NCI-H1048 (cell line): ENCODE measurements around the gene GTPBP3.
"Not testable (repeated sequence)": the region's sequence is repeated elsewhere in the genome, so short reads cannot be mapped to it uniquely, and the experiment has no call there.

ENCODE experiments used
- DNase-seq: peaks from one replicate; lab custom pipeline; 2025; lab: John Stamatoyannopoulos, UW

Gene GTPBP3

DNA sequence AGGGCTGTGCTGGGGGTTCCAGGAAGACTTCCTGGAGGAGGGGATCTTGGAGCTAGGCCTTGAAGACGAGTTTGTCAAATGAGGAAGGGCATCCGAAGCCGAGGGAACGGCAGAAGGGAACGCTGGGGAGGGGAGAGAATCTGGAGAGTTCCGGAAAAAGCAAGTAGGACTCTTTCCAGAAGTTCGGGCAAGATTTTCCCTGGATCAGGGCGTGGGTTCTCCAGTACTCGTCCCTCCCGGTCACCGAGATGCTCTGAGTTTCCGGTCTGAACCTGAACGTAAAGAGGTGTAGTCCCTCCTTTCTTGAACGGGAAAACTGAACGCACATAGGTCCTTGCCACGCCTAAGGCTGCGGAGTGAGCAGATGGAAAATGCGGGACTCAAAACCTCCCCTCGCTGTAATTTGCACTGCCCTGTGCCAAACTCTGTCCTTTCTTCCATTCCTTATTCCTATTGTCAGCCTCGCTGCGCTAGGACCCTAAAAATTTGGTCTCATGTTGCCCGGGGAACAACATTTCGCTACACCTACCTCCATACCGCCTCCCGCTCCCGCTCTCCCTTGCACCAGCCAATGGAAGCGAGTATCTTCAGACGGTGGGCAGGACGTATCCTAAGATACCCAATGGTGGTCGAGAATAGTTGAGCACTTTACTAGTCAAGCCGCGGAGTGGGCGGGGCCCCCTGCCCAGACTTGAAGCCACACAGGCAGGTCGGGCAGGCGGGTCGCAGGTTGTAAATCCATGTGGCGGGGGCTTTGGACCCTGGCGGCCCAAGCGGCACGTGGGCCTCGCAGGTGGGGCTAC is at the start of gene GTPBP3:
TSS of gene GTPBP3 (plus strand) at position 682 of the 803 bp plus-strand sequence. CDS start at position 741, 59 bp downstream.
- DNase-seq: peak; percentile 98

GRCh38 chr19:17289489-17289888 is 47.9 kb upstream of the GTPBP3 start:
- DNase-seq: no peak

DNA sequence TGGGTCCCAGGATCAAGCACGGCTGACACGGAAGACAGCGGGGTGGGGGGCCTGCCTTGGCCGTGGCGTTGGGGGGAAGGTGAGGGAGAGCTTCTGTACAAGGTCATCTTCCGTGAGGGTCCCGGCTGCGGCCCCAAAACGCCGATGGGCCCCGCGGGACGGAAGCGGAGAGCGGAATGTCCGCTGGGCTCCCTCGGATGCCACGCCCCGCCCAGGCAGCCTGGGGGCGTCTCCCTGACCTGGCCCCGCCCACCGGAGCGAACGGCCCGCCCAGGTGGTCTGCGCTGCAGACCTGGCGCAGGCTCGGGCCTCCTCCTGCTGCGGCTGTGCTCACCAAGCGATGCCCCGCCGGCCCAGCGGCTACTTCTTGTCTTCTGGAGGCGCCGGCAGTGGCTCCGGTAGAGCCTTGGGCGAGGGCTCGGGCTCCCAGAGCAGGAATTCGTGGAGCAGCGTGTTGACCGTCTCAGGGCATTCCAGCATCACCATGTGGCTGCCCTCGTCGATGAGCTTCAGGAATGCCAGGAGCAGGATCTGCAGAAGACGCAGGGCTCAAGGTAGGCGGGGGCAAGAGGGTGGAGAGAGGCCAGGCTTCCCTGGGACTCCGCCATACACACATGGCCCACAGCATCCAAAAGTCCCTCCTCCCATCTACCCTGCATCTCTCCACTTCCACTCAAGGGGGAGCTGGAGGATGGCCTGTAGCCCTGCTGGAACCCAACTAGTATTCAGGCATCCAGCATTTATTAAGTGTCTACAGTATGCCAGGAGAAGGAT is 44.9 kb upstream of the GTPBP3 start:
- no peak for DNase-seq

DNA sequence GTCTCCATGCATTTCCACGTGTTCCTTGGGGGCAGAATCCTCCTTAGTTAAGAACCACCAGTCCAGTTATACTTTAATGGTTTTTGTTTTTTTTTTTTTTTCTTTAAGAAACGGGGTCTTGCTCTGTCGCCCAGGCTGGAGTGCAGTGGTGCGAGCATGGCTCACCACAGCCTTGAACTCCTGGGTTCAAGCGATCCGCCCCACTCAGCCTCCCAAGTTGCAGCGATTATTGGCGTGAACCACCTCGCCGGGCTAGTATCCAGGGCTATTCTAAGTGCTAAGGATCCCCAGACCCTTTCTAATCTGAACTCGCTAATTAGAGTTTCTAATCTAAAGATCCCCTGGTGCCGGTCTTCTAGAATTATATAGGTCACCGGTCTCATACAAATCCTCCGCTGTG is 43.7 kb upstream of the GTPBP3 start:
- no peak for DNase-seq

DNA sequence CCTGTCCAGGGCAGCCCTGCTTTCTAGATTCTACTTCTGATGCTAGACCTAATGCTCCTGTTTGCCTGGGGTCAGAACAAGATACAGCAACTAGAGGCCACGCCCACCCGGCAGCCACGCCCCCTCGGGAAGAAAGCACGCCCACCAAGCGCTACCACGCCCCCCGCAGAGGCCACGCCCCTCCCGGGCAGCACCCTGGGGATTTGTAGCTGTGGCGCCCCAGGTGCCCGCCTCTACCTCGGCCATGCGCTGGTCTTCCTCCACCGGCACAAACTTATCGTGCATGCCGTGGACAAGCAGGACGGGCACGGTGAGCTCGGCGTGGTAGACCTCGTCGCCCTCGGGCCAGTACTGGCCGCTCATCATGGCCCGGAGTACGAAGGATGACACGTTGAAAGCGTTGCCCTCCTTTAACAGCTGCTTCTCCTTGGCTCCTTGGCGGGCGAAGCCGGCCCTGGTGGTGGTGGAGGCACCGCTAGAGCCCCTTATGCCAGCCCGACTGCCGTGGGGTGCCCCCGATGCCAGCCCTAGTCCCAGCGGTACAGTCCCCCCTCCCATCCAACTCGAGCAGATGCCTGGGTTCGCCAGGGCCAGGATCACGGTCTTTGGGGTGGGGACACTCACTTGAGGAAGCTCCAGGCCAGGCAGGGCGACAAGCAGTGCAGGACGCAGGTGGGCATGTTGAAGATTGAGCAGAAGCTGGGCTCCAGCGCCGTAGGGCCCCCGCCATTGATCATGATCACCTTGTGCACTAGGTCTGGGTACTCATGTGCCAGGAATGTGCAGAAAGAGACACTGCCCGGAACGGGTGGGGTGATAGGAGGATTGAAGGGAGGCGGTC is 43.1 kb upstream of the GTPBP3 start:
- peak; percentile 22 for DNase-seq

DNA sequence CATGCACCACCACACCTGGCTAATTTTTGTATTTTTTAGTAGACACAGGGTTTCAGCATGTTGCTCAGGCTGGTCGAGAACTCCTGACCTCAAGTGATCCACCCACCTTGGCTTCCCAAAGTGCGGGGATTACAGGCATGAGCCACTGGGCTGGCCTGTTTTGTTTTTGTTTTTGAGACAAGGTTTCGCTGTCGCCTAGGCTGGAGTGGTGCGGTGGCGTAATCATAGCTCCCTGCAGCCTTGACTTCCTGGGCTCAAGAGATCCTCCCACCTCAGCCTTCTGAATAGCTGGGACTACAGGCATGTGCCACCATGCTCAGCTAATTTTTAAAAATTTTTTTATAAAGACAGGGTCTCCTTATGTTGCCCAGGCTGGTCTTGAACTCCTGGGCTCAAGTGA is 41.8 kb upstream of the GTPBP3 start:
- not testable (repeated sequence) for DNase-seq

DNA sequence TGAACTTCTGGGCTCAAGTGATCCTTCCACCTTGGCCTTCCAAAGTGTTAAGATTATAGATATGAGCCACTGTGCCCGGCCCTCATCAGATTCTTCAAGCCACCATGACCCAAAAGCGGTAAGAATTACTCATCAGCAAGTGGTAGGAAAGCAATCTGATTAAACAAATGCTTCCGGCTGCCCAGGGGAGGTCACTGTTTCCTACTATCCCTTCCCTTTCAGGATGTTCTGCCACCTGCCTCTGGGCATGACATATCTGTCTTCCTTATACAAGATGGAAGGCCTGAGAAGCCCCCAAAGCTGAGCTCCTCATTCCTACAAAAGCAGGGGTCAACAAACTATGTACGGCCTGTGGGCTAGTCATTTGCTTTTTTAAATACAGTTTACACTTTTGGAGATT is 41.1 kb upstream of the GTPBP3 start:
- no peak for DNase-seq

- no peak for DNase-seq
Observed at GRCh38 chr19:17296976-17297375, 40.4 kb upstream of the GTPBP3 start.

- no peak for DNase-seq
Observed at GRCh38 chr19:17300992-17301619, 36.2 kb upstream of the GTPBP3 start.

DNA sequence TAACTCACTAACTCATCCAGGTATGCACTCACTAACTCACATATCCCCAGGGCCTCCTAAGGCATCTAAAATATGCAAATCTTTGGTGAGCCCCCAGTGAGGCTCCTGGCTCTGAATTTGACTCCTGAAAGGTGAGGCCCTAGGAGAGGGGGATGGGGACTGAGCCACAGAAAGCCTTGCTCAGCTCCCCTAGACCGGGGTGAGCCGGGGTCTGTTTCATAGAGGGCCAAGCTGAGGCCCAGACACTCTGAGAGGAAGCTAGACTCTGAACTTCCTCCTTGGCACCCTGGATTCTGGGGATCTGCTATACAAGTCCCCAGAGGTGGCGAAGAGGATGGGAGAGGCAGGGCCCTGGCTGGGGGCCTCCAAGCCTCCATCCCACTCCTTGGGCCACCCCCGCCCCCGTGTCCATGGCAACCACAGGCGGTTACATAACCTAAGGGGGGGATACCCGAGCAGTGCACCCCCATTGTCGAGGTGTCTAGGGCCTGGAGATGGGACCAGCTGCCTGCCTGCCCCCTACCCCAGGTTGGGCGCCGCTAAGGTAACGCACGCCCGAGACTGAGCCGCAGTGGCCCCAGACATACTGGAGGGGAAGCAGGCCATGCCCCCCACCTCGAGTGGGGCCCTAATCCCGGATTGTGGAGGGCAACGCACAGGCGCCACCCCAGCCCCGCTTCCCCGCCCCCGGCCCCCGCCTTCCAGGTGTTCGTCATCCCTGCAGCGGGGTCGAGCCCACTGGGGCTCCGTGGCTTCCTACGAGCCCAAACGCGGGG is 34.8 kb upstream of the GTPBP3 start:
- no peak for DNase-seq

DNA sequence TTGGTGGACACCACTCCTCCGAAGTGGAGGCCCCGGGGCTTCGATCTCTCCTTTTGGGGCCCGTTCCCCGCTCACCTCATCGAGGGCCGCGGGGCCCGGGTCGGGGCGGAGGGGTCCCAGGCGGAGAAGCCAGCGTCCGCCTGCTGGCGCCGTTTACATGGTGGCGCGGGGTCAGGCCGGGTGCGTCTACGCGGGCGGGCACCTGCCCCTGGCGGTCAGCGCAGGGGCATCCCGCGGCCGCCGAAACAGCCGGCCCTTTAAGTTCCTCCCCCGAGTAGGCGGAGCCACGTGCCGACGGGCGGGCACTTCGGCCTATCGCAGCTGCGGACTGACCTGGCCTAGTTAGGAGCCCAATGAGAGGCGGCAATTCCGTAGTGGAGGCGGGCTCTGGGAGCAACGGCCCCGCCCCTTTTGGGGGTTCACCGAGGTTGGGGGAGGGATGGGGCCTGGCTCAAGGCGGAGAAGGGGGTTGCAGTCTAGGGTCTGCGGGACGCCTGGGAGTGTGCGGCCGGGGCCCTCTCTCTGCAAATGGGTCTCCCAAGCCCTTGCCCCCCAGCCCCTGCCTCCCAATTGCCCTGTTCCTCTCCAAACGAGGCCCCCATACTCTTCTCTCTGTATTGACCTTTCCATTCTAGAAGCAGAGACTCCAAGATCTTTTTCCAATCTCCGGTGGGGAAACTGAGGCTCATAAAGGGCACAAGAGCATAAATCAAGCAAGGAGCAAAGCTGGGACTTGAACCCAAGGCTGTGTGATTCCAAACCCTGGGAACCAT is 34.0 kb upstream of the GTPBP3 start, which contains the start of gene ABHD8:
TSS of gene ABHD8 (minus strand) at position 259 of the 773 bp plus-strand sequence. CDS start 1,809 bp downstream, outside the sequence.
- DNase-seq: peak; percentile 82

DNA sequence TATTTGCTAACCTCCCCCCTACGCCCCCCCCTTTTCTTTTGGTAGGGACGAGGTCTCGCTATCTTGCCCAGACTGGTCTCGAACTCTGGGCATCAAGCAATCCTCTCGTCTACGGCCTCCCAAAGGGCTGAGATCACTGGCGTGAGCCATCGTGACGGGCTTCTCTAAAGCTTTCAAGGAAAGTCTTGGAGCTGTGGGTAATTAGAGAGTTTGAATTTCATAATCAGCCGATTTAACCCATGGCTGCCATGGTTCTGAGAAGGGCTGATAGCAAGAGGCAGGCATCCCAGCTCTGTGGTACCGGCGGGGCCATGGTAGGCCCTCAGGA is 33.4 kb upstream of the GTPBP3 start:
- DNase-seq: no peak

DNA sequence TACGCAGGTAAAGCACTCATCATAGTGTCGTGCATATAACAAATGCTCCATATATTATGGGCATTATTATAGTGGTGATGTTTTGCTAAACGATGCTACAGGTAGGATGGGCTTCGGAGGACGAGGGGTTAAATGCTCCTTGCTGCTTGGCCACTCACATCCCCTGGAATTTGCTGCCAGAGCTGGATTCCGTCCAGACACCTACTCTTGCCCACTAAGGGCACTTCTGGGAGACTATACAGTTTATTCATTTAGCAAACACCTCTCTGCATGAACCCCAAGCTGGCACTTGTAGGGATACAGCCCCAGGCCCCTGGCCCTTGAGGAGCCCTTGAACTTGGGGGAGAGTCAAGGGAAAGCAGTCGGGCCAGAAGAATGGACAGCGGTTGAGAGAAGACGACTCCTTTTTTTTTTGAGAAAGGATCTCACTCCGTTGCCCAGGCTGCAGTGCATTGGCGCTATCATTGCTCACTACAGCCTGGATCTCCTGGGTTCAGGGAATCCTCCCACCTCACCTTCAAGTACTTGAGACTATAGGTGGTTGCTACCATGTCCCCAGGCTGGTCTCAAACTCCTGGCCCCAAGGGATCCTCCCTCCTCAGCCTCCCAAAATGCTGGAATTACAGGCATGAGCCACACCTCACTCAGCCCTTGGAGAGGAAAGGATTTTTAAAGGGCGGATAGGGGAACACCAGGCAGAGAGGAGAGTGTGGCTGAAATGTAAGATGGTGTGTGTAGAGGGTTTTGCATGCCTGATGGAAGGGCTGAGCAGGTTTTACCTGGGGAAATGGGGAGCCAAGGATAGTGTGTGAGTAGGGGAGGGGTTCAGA is 32.8 kb upstream of the GTPBP3 start:
- DNase-seq: no peak

DNA sequence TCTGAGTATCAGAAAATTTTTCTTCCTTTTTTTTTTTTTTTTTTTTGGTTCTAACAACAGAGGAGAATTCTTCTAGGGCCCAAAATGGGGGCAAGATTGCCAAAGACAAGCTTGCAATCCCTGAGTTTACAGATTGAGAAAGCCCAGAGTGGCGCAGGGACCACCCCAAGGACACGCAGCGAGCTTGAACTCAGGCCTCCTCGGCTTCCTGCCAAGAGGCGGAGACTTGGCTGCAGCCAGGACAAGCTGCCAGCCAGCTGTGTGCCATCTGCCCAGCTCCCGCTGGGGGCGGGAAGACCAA is 32.2 kb upstream of the GTPBP3 start:
- DNase-seq: no peak

DNA sequence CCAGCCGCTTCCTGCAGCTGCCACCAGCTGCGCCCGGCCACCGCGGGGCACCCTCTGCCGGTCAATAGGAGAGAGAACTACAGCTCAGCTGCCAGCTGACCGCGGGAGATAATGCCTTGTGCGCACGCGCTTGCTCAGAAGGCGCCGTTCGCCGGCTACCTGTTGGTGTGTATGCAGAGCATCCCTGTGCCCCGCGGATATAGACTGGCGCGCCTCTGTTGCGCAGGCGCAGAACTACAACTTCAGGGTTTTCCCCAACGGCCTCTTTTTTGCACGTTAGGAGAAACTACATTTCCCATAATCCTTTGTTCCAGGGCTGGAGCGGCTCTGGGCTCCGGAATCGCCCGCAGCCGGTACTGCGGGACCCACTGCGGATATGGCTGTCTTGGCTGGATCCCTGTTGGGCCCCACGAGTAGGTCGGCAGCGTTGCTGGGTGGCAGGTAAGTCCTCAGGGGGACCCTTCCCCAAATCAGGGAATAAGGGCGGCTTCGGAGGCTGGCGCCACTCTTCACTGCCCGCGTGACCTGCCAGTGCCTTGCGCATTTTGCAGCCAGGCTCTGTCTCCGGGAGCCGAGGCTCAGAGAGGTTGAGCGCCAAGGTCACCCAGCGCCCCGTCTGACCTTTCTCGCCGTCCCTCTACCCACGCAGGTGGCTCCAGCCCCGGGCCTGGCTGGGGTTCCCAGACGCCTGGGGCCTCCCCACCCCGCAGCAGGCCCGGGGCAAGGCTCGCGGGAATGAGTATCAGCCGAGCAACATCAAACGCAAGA is 31.7 kb upstream of the GTPBP3 start, which contains the start of gene MRPL34:
TSS of gene MRPL34 (plus strand) at position 356 of the 768 bp plus-strand sequence. CDS start at position 377, 21 bp downstream.
- DNase-seq: peak; percentile 94

DNA sequence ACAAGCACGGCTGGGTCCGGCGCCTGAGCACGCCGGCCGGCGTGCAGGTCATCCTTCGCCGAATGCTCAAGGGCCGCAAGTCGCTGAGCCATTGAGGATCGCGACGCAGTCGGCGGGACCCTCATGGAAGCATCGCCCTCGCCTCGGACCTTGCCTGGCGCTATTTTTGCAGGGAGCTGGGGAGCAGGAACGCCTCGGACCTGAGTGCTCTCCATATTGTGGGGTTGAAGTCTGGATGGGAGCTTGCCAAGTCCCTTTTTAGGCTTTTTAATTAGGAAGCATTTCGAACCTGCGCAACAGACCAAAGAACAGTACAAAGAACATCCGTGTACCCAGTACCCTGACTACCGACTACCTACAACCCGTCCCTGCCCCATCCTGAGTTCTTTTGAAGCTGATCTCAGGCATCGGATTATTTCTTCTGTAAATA is 31.1 kb upstream of the GTPBP3 start:
- DNase-seq: no peak

DNA sequence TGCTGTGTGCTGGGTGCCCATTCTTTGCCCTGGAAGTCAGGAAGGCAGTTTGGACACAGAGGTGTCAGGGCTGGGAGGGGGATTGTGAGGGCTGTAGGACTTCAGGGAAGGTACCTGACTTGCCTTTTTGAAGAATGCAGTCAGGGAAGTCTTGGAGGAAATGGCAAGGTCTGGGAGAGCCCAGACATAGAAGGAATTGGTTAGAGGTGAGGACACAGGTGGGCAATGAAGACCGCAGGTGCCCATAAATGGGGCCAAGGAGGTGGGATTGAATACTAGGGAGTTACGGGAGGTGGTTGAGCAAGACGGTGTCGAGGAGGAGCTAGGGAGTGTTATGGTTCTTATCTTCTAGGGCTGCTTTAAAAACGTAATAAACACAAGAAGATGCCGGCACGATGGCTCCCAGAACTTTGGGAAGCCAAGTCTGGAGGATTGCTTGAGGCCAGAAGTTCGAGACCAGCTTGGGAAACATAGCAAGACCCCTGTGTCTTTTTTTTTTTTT is 29.4 kb upstream of the GTPBP3 start:
- DNase-seq: no peak

DNA sequence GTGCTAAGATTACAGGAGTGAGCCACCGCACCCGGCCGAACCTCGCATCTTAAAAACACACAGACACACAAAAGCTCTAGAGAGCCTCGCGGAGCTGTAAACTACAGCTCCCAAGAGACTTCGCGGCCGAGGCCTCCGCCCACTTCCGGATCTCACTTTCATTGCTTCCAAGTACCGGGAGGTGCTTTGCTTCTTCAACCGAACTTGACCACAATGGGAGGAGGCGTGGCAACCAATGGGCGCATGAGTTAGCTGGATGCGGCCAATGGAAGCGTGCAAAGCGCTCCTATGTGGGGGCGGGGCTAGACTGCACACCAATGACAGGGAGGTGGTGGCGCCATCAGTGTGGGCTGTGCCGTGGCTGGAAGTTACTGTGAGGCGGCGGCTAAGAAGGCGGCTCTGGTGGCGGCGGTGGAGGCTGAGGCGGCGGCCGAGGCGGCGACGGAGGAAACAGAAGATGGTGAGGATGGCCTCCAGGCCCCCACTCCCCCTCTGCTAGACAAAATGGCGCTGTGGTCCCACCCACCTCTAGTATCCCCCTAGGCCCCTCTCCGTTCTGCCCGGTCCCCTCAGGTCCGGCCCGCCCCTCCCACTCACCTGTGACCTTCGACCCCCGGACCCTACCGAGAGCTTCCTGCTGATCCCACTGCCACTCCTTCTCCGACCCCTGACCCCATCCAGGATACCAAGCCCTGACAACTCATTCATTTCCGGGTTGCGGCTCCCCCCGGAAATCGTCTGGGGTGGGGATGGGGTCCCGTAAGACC is 28.0 kb upstream of the GTPBP3 start, which contains the start of gene DDA1:
TSS of gene DDA1 (plus strand) at position 366 of the 767 bp plus-strand sequence. CDS start at position 458, 92 bp downstream.
- DNase-seq: peak; percentile 99
